Inferior parietal cortex (tissue), 1 donor: ENCODE measurements around the gene NYAP2.

ENCODE experiments used
- DNase-seq: peaks from one replicate; pipeline ENCODE4 v3.0.0-alpha.2; 2016; ENCODE audit errors: extremely low spot score

Gene NYAP2

DNA sequence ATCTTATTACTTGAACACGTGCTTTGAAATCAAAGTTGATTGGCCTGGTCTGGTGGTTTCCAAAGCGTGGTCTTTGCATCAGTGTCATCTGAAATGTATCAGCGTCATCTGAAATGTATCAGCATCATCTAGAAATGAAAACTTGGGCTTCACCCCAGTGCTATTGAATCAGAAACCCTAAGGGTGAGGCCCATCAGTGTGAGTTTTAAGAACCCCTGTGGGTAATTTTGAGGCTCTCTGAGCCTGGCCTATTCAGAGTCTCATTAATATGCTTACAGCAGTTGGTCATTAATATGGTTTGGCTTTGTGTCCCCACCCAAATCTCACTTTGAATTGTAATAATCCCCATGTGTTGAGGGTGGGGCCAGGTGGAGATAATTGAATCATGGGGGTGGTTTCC, 85.2 kb downstream of the NYAP2 start:
- DNase-seq: no peak

DNA sequence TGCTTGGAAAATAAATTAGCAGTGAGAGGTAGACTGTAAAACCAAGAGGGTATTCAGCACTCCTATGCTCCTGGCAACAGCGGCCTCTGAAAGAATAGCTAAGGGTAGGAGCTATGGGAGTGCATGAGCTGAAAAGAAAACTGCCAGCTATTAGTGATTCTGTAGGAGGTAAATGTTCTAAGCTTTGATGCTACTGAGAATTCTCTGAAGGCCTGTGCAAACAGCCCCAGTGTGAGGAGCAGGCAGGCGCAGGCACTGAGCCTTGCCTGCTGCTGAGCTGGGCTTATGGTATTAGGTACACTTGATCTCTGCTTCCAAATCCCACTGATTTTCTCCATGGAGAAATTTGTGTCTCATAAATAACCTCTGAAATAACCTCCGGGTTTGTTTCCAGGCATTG, 86.7 kb downstream of the NYAP2 start:
- no peak for DNase-seq

DNA sequence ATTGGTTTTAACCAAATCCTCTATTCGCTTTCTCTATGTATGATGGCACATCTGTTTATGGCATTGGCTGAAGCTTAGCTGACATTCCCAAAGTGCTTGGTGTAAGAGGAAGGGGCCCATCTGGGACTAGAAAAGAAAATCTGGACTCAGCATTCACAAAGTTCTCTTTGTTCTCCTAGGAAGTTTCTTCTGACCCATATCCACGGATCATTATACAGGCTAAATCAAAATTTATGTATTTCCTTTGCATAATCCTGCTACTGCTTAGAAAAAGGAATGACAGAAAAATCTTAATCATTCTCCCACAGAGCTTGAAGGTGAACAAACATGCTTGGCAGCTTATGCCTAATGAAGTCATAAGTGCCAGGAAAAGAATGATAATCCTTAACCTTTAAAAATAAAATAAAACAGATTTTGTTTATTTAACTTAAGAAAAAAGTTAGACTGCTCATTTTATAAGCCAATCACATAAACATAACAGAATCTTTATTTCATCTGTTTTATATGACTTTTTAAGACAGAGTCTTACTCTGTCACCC, 88.4 kb downstream of the NYAP2 start:
- no peak for DNase-seq

DNA sequence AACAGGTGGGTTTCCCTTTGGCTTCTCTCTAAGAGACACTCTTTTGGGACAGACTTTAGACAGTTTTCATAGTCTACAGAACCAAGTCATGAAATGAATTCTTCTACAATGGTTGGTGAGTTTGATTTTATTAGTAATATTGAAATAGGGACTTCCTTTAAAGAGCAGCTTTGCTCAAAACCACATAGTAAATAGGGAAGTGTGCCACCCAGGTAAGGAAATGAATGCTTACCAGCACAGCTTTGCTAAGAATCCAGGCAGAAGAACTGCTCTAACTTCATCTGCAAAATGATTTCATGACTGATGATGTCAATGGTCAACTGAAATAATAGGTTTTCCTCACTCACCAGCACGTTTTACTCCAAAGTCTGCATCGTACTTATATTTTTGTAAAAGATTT, 89.2 kb downstream of the NYAP2 start:
- no peak for DNase-seq

DNA sequence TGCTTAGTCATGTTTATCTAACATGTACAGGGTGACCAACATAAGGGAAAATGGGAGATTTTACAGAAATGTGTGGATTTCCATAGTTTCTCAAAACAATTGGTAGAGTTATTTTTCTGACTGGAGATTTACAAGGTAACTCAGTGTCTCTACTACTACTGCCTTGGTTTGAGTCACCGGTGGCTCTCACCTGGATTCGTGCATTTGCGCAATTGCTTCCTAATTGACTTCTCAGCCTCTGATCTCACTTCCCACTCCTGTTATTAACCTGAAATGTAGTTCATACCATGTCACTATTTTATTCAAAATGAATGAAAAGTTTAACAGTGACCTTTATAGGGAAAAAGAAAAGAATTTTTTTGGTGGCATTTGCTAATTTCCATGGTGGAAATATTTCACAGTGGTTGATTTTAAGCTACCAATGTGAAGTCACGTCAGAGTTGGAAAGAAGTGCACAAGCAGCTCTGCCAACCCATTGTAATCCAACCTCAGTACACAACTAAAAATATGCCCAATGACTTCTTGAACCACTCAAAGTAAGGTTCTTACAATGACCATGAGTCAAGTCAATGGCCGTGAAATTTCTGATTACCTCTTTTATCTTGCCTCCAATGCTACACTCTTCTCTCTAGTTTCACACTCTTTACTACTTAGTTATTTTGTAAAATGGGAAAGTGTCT, 94.0 kb downstream of the NYAP2 start:
- no peak for DNase-seq

DNA sequence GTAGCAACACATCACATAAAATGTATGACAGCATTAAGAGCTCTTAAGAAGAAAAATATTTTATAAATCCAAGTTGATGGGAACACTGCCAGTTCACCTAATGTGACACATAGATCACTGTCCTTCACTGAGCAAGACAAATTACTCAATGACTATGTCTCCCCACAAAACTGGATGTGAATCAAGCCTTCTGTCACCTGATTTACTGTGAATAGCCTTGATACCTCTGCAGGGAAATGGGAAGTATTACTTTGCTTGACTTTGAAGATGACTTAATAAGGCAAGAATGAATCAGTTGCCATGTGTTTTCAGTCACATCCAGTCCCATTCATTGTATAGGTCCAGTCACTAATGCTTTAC, 94.6 kb downstream of the NYAP2 start:
- DNase-seq: no peak

DNA sequence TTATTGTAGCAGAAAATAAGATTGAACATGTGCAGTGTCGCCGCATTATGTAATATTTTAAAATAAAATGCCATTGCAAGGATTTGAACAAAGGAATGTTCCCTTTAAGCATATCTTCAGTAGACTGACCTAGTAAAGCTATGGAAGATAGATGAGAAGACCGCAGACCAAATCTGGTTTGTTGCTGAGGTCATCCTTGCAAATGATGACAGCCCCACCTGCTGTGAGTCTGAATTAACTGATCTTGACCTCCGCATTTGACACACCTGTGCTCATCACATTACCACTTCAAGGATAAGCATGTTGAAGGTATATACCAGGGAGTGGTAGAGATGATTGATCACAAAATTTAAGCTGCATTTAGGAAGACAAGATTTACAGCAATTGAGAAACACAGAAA, 96.2 kb downstream of the NYAP2 start:
- DNase-seq: no peak

DNA sequence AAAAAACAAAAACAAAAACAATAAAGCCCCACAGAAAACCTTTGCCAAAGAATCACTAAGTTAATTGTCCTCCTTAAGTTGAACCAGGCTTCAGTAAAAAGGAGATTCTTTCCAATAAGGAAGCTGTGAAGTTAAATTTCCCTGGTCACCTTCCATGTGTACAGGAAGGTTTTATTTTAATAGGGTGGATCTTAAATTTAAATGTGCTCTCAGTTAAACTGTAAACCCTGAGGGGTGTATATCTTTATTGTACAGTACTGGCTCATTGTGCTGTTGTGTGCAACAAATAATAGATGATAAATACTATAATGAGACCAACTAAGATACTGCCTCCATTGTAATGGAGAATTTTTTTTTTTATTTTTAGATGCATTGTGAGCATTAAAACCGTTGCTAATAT, 97.1 kb downstream of the NYAP2 start:
- DNase-seq: no peak

DNA sequence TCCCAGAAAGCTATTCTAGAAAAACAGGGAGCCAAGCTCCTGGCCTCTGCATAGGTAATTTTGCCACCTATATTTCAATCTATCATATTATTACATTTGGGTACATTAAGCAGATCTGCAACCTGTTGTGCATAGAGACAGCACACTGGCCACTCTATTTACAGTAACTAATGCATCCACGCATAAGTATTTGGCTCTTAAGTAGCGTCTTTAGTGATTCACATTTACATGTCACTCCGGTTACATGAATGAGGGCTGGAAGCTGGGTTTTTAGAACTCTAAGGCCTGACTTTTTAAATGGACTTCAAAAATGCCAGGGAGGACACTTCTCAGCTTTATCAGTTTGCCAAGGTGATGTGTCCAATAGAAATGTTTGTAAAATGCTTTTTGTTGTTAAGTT, 97.7 kb downstream of the NYAP2 start:
- no peak for DNase-seq

DNA sequence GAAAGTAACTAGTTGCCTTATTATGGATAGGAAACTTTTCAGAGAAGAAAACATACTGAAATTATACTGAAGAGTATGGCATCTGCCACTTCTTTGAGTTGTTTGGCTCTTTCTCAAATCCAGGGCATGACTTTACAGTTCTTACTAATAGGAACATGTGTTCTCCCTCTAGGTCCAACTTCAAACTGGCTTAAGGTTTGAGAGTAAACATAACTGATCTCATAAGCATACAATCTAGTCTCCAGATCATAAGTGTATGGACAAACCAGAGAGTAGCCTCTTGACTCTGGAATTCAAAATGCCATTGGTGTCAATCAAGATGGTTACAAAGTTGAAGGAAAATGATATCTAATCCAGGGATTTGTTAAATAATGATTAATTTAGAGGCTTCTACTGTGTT, 101.5 kb downstream of the NYAP2 start:
- DNase-seq: no peak

DNA sequence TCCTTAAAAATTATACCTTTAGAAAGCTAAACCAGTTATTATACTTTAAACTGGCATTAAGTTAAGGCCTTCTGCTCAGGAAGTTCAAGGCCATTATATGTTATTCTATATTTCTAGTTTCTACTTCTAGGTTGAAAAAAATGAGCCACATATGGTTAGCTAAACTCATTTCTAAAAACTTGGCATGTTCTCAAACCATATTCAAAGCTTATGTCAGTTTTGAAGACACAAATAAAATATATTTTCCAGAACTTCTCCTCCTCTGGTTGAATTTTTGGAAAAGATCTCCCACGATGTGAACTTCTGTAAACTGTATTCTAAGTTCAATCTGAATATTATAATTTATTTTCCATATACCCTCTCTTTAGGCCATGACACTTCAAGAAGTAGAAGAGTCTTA, 103.5 kb downstream of the NYAP2 start:
- DNase-seq: peak; percentile 18

DNA sequence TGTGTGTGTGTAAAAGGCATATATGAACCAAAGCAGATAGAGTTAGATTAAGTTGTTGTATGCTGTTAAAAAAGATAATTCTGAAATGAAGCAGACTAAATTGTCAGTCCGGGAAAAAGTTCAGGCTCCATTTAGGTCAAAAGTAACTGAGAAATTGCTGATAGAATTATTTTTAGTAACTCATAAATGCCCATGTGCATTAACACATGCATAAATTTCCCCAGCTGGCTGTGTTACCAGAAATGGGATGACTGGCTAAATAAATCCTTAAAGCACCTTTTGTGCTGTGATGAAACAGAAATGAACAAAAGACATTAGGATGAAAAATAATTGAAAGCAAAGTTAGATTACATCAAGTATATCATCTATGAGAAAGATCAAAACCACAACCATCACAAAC, 111.3 kb downstream of the NYAP2 start:
- DNase-seq: no peak

DNA sequence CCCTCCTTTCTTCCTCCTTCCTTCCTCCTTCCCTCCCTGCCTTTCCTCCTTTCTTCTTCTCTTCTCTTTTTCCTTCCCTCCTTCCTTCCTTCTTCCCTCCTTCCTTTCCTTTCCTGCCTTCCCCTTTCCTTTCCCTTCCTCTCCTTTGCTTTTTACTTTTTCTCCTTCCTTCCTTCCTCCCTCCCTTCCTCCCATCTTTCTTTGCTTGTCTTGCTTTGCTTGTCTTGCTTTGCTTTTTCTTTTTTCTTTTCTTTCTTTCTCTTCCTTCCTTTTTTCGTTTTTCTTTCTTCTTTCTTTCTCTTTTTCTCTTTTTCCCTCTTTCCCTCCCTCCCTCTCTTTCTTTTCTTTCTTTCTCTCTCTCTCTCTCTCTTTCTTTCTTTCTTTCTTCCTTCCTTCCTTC, 113.0 kb downstream of the NYAP2 start:
- DNase-seq: no peak

DNA sequence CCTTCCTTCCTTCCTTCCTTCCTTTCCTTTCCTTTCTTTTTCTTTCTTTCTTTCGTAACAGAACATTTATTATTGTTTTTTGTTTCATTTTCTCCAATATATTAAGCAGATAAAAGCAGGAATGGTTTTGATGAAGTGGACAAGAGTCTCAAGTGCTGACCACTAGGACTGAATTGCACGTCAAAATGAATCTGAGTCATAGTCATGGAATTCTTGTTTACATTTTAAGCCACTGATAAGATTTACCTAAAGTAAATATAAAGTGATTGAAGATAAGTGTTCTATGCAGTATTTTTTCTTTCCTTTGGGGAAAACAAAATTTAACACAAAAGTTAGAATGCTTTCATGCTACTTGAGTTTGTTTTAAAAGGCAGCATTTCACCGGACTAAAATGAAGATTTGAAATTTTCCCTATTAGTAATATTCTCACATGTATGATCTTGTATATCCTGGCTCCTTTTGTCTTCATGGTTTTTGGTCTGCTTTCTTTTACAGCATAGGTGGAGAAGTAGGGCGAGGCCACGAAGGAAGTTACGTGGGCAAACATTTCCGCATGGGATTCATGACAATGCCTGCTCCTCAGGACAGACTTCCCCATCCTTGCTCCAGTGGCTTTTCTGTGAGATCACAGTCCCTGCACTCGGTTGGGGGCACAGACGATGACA, 113.5 kb downstream of the NYAP2 start:
- no peak for DNase-seq

DNA sequence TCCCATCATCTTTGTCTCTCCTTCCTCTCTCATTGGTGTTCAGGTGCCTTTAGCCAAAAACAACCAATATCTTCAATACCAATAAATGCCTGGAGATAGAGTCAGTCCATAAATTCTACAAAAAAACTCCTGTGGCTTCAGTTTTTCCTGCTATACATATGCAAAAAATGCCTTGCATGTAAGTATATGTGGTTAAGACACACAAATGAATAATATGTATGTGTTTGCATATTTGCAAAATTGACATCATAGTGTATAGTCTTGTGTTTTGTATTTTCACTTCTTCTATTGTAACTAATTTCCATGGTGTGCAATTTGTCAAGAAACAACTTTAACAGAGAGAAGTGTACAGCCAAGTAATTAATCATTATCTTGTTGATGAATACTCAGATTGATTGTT, 115.5 kb downstream of the NYAP2 start:
- no peak for DNase-seq

DNA sequence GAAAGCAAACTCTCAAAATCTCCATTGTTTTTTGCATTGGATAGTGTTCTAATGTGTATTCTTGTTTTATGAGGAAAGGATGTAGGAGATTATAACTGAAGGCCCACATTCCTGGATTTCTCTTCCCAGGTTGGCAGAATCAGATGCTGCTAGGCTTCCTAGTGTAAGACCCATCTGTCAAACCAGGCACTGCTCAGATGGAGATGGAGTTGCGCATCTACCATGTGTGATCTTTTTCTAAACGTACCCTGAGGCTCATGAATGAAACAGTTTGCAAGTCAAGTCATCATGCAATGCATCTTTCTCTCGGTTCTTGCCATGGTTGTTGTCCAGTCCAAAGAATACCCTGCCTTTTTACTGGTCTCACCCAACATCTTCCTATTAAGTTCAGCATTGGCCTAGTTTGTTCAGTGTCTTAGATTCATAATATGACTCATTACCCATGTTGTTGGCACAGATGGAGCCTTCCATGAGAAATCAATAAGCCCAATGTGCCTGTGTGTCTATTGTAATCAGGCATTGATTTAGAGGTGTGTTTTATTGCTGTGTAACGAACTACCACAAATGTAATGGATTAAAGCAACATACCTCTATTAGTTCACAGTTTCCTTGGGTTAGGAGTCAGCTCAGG, 127.4 kb downstream of the NYAP2 start:
- no peak for DNase-seq

DNA sequence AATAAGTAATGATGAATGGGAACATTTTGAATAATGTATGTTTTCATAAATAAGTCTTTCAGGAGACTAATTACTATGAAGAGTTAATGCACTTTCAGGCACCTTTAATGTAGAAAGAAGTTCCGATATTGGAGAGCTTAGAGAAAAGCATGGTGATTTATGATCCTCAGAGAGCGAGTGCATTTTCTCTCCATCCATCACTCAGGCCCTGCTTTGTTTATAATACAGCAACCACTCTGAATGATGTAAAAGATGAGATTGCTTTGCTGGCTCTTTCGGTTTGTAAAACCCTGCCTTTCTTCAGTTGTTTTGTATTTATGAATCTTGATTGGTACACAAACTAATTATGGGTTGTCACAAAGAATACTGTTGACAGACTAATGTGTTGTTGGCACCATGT, 132.0 kb downstream of the NYAP2 start:
- no peak for DNase-seq

DNA sequence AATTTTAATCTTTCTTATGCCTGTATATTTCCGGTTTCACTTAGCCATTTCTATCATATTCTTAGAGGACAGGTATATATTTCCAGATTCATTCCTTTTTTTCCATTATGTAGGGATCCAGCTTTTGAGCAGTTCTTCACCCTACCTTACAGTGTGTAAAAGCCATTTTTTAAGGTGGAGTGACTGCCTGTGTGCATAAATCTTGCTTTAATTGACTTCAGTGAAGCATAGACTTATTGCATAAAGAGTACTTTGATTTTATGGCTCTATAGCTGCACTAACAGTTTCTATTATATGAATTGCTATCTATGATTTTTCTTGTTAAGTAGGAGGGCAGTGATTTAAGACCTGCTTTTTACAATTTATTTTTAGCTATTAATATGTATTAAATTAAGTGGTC, 132.6 kb downstream of the NYAP2 start:
- no peak for DNase-seq

DNA sequence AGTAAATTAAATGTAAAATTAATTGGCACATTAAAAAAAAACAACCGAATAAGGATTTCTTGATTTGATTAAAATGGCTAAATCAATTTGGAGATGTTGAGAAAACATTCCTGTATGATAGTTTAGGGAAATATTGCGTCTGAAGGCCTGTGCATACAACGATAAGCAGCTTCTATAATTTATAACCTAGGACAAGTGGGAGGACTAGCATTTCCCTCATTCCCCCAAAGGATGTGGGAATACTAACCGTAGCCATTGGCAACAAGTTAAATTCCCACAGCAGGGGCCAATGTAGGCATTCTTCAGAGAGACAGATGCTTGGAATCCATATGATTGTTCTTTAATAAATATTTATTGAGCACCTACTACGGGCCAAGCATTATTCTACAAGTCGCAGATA, 134.5 kb downstream of the NYAP2 start:
- DNase-seq: no peak

DNA sequence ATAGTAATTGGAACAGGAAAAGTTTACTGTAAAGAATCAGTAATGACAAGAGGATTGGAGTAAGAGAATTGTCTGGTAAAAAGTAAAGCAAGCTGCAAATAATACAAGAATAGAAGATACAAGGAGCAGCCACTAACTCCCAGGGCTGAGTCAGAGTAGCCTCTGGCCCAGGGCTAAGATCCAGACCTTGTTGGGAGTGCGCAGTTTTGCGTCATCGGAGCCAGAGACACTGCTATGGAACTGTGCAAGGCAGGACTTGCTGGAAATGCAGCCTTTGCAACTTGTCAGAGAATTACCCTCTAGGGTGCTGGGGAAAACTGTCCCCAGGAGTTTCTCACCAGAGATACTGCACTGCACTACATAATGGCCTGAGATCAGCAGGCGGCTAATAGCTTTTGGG, 135.2 kb downstream of the NYAP2 start:
- DNase-seq: no peak

DNA sequence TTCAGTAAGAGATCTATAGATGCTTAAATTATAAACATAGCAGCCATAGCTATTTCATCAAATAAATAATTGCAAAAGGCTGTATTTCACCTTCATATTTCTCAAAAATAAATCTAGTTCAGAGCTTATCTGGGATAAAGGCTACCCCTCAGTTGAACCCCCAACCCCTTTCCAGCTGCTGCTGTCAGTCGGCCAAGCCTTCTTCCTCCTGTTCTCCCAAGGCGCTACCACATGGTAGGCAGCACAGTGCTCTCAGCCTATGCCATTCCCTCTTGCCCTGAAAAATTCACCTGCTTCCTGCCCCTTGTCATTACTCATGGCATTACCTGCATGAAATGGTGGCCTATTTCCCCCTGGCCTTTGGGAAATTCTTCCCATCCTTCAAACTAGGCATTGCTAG, 136.5 kb downstream of the NYAP2 start:
- no peak for DNase-seq

DNA sequence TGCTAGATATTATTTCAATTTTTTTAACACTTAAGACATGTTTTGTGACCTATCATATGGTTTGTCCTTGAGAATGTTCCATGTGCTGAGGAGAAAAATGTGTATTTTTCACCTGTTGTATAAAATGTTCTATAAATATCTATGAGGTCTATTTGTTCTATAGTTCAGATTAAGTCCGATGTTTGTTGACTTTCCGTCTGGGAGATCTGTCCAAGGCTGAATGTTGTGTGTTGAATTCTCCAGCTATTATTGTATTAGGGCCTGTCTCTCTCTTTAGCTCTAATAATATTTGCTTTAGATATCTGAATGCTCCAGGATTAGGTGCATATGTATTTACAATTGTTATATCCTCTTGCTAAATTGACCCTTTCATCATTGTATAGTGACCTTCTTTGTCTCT, 144.1 kb downstream of the NYAP2 start:
- no peak for DNase-seq

DNA sequence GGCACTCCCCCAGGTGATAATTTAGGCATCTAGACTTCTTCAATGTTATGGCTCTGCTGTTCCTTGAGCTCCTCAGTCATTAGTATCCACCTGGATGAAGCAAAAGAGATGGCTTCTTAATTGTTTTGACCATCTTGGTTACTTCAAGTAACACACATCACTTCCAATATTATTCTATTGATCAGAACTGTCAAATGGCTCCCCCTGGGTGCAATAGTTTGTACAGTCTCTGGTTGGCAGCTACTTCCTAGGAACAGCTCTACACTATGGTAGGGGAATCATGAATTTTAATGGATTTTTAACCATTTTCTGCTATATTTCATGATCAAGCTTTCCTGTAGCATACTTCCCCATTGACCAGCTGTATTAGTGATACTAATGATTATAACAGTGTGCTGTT, 157.0 kb downstream of the NYAP2 start:
- no peak for DNase-seq
